ENCODE results near the gene GEMIN5.
A peak's percentile ranks its signal among the peaks of the same experiment; 100 is the strongest.
"Not testable (repeated sequence)": the region's sequence is repeated elsewhere in the genome, so short reads cannot be mapped to it uniquely, and the experiment has no call there.

GEMIN5 gene

GRCh38 chr5:154943527-154943926 is 5.5 kb upstream of the GEMIN5 start:
- no peak for DNase-seq

GRCh38 chr5:154940772-154941620 is 3.0 kb upstream of the GEMIN5 start, which contains the start of gene MRPL22:
TSS of gene MRPL22 (plus strand) at chr5:154941073. CDS start at chr5:154941111, 38 bp downstream.
- DNase-seq = peak; percentile 97

- DNase-seq = no peak
Observed at GRCh38 chr5:154940375-154940771, 2.4 kb upstream of the GEMIN5 start.

- not testable (repeated sequence) for DNase-seq
Observed at GRCh38 chr5:154939387-154939786, 1.4 kb upstream of the GEMIN5 start.

- no peak for DNase-seq
Observed at GRCh38 chr5:154937186-154937717, 759 bp downstream of the GEMIN5 start.

GRCh38 chr5:154934881-154935280 is 3.1 kb downstream of the GEMIN5 start:
- DNase-seq = no peak

GRCh38 chr5:154933537-154933936 is 4.5 kb downstream of the GEMIN5 start:
- no peak for DNase-seq

- no peak for DNase-seq
Observed at GRCh38 chr5:154923441-154924430, 14.3 kb downstream of the GEMIN5 start.

GRCh38 chr5:154917757-154918156 is 20.3 kb downstream of the GEMIN5 start:
- no peak for DNase-seq

- DNase-seq = no peak
Observed at GRCh38 chr5:154916874-154917273, 21.1 kb downstream of the GEMIN5 start.

- not testable (repeated sequence) for DNase-seq
Observed at GRCh38 chr5:154905601-154906000, 32.4 kb downstream of the GEMIN5 start.

- DNase-seq = no peak
Observed at GRCh38 chr5:154901913-154902312, 36.1 kb downstream of the GEMIN5 start.

GRCh38 chr5:154901276-154901675 is 36.7 kb downstream of the GEMIN5 start:
- DNase-seq = no peak

GRCh38 chr5:154900066-154900465 is 37.9 kb downstream of the GEMIN5 start:
- no peak for DNase-seq

- DNase-seq = no peak
Observed at GRCh38 chr5:154899151-154899816, 38.7 kb downstream of the GEMIN5 start.

- DNase-seq = no peak
Observed at GRCh38 chr5:154898210-154898609, 39.8 kb downstream of the GEMIN5 start.

- no peak for DNase-seq
Observed at GRCh38 chr5:154896562-154897165, 41.3 kb downstream of the GEMIN5 start.

- no peak for DNase-seq
Observed at GRCh38 chr5:154895606-154896561, 42.1 kb downstream of the GEMIN5 start.

GRCh38 chr5:154893381-154893780 is 44.6 kb downstream of the GEMIN5 start:
- DNase-seq = no peak

GRCh38 chr5:154892369-154892771 is 45.6 kb downstream of the GEMIN5 start:
- DNase-seq = no peak

GRCh38 chr5:154885439-154885838 is 52.6 kb downstream of the GEMIN5 start:
- no peak for DNase-seq
